SK-N-MC (cell line): ENCODE measurements around the gene BCCIP.

Experiments
- EZH2 ChIP-seq: fragments of 200-600 bp; sonication (generic); IDR thresholded peaks from one replicate; pipeline ENCODE4 v1.6.1; 2017; ENCODE audit warnings: antibody characterized with exemption
- POLR2AphosphoS5 ChIP-seq: IDR thresholded peaks from 2 replicates; pipeline ENCODE4 v1.6.1; 2012; ENCODE audit warnings: mild to moderate bottlenecking, low read depth, low read length, borderline replicate concordance

DNA sequence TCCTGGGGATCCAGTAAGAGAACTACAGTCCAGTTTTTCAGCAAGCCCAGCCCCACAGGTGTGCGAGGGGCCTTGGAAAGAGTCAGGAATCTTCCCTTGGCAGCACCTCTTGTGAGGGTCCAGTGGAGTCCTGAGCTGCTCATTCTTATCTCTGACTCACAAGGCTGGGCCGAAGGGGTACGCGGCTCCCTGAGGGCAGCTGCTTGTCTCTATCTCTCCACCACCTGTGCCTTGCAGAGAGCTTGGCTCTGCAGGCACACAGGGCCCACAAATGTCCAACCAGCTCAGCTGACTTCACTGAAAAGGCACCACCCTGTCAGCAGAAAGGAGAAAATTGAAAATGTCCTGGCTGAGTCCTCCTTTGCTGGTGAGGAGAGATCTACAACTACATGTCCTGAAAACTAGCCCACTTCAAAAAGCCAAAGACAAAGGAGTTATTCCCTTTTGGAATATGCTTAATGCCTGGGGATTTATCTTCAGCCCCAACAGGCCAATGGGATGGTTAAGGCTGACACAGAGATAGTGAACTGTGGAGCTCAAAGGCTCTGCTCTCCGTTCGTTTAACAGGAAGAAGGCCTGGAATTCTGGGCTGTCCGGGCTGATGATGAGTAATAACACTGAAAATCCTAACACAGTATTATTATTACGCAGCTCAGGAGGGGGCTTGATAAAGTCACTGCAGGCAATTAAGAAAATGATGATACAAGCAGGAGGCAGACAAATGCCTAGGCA is 23.7 kb upstream of the BCCIP start:
- TF ChIP-seq EZH2: no peak
- no peak for TF ChIP-seq POLR2AphosphoS5
